GM21381 (cell line): ENCODE results near the gene CHST12.
"Not testable (repeated sequence)": the region's sequence is repeated elsewhere in the genome, so short reads cannot be mapped to it uniquely, and the experiment has no call there.

Experiments
- ATAC-seq: cut with Tn5 transposase; IDR thresholded peaks from one replicate; pipeline ENCODE4 v1.9.1; 2021; ENCODE audit warnings: mild to moderate bottlenecking, moderate library complexity; ENCODE audit not compliant: unreplicated experiment

Gene CHST12

GRCh38 chr7:2377492-2377891 is 25.9 kb upstream of the CHST12 start:
- ATAC-seq = not testable (repeated sequence)

GRCh38 chr7:2378125-2378524 is 25.3 kb upstream of the CHST12 start:
- not testable (repeated sequence) for ATAC-seq

GRCh38 chr7:2379161-2379560 is 24.2 kb upstream of the CHST12 start:
- no peak for ATAC-seq

- no peak for ATAC-seq
Observed at GRCh38 chr7:2379821-2380450, 23.5 kb upstream of the CHST12 start.

- no peak for ATAC-seq
Observed at GRCh38 chr7:2380461-2380860, 22.9 kb upstream of the CHST12 start.

GRCh38 chr7:2381227-2381626 is 22.2 kb upstream of the CHST12 start:
- no peak for ATAC-seq

- ATAC-seq = no peak
Observed at GRCh38 chr7:2381881-2382509, 21.4 kb upstream of the CHST12 start.

- no peak for ATAC-seq
Observed at GRCh38 chr7:2383543-2384274, 19.7 kb upstream of the CHST12 start.

- no peak for ATAC-seq
Observed at GRCh38 chr7:2384354-2385243, 18.8 kb upstream of the CHST12 start.

- ATAC-seq = not testable (repeated sequence)
Observed at GRCh38 chr7:2386122-2386521, 17.3 kb upstream of the CHST12 start.

- ATAC-seq = no peak
Observed at GRCh38 chr7:2386964-2387669, 16.3 kb upstream of the CHST12 start.

- no peak for ATAC-seq
Observed at GRCh38 chr7:2387897-2388636, 15.3 kb upstream of the CHST12 start.

GRCh38 chr7:2388637-2388954 is 14.8 kb upstream of the CHST12 start:
- no peak for ATAC-seq

GRCh38 chr7:2390020-2390816 is 13.2 kb upstream of the CHST12 start:
- not testable (repeated sequence) for ATAC-seq

- ATAC-seq = no peak
Observed at GRCh38 chr7:2393706-2394105, 9.7 kb upstream of the CHST12 start.

GRCh38 chr7:2394566-2395082 is 8.8 kb upstream of the CHST12 start:
- ATAC-seq = no peak

- ATAC-seq = no peak
Observed at GRCh38 chr7:2398506-2398905, 4.9 kb upstream of the CHST12 start.

- ATAC-seq = no peak
Observed at GRCh38 chr7:2399848-2400587, 3.4 kb upstream of the CHST12 start.
